Motor neuron (in vitro differentiated cells): ENCODE results near the gene COMMD4. TPM values are rescaled to one million over a fixed set of nuclear protein-coding genes. Genes with fewer than 3 reads are reported as not detected.
"Not testable (repeated sequence)": the region's sequence is repeated elsewhere in the genome, so short reads cannot be mapped to it uniquely, and the experiment has no call there.

Experiments
- ATAC-seq, 8 experiments: fragments of 200-7000 bp; cut with Tn5 transposase; replicated peaks in 6 of 8; 2 replicates each; pipeline ENCODE4 v1.8.0; 2021; ENCODE audit warnings: mild to moderate bottlenecking in 8 of 8, moderate library complexity in 8 of 8
- H3K27ac ChIP-seq, 2 donors: fragments of 250-450 bp; sonication (Bioruptor Pico); 2 replicates each; pipeline ENCODE4 v1.9.0; 2021; ENCODE audit warnings: antibody characterized with exemption in 2 of 2, mild to moderate bottlenecking in 2 of 2, moderate library complexity in 1 of 2
- H3K4me1 ChIP-seq, 2 donors: fragments of 250-450 bp; sonication (Bioruptor Pico); replicated peaks in 1 of 2; 2 replicates each; pipeline ENCODE4 v1.6.1; 2021; ENCODE audit warnings: antibody characterized with exemption in 2 of 2, mild to moderate bottlenecking in 2 of 2, moderate library complexity in 1 of 2
- H3K4me3 ChIP-seq, 5 donors: fragments of 250-450 bp; sonication (Bioruptor Pico); 2 replicates each; pipeline ENCODE4 v1.9.0; 2021; ENCODE audit warnings: antibody characterized with exemption in 5 of 5, mild to moderate bottlenecking in 5 of 5, moderate library complexity in 4 of 5
- WGBS, 10 experiments: fragments of 450-650 bp; shearing (Covaris generic); methylation state at CpG; one replicate each; pipeline ENCODE4 v1.0.0; 2022; 5-methylcytosine and 5-hydroxymethylcytosine counted together
- in situ Hi-C, 9 experiments: fragments of 400-800 bp; cut with MboI; loops; one replicate each; pipeline ENCODE4 v1.15.0; 2021; ENCODE audit warnings: low sequenced_read_pairs in 9 of 9, low pct_unique_long_range_greater_than_20kb in 2 of 9; ENCODE audit not compliant: unreplicated experiment in 9 of 9
- total RNA-seq, 8 experiments: library from RNA; unstranded; fragments of 300-600 nt; gene quantifications; 2 replicates each; pipeline versions ENCODE4 v1.2.3 to v1.2.4, GENCODE V29; 2022

COMMD4 gene
- total RNA-seq, 8 experiments from 2014 or later, result 17.6 to 93.3 (median 56.3) TPM

DNA sequence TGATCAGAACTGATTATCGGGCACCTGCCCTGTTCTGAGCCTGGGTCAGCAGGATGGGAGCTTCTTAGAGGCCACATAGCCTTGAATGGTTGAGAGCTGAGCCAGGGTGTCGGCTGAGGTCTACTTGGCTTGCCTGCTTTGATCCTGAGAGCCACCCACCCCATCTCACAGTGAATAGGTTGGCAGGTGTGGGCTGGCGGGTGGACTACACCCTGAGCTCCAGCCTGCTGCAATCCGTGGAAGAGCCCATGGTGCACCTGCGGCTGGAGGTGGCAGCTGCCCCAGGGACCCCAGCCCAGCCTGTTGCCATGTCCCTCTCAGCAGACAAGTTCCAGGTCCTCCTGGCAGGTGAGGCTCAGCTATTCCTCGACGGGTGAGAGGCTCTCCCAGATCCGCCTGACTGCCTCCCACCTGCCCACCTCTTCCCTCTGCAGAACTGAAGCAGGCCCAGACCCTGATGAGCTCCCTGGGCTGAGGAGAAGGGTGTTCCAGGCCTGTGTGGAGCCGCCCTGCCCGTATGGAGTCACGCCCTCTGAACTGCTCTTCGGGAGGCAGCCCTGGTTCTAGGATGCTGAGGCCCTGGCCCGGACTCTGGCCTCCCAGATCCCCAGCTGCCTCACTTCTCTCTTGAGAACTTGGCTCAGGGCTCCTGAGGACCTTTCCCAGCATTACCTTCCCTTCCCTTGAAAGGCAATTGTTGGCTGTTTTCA is 3.8 kb downstream of the COMMD4 start:
- Histone ChIP-seq H3K4me3 (no peak overlapping the region), H3K4me1 (peaks cover 6 to 7% of the 10 kb centered on the region in 2 donors), H3K27ac (no peak overlapping the region)
- in situ Hi-C loops, result no loop called here
- ATAC-seq, result no peak
- WGBS, 10 experiments, result 86 to 100% (median 100%) methylated on average over 1 to 8 of the region's 13 CpGs; no CpG with 5 or more reads in 4 of the 10 experiments

DNA sequence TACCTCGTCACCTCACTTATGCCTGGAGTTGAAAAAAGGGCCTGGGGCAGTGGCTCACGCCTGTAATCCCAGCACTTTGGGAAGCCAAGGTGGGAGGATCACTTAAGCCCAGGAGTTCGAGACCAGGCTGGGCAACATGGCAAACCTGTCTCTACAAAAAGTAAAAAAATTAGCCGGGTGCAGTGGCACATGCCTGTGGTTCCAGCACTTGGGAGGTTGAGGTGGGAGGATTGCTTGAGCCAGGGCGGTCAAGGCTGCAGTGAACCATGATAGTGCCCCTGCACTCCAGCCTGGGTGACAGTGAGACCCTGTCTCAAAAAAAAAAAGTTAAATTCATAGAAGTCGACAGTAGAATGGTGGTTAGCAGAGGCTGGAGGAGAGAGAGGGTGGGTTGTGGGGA is 6.4 kb downstream of the COMMD4 start:
- ATAC-seq, result no peak
- H3K4me3 ChIP-seq, result no peak overlapping the region
- H3K27ac ChIP-seq, result no peak overlapping the region
- H3K4me1 ChIP-seq, result no peaks in the 10 kb centered on the region
- in situ Hi-C loops, result no loop called here
- WGBS, 10 experiments, result 0 to 88% (median 80%) methylated on average over 1 to 5 of the region's 6 CpGs

DNA sequence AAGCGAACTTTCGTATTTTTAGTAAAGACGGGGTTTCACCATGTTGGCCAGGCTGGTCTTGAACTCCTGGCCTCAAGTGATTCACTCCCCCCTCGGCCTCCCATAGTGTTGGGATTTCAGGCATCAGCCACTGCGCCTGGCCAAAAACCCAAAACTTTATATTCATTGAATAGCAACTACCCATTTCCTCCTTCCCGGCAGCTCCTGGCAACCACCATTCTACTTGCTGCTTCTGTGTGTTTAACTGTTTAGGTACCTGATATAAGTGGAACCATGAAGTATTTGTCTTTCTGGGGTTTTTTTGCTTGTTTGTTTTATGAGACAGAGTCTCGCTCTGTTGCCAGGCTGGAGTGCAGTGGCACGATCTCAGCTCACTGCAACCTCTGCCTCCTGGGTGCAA is 8.1 kb downstream of the COMMD4 start:
- in situ Hi-C loops, H3K27ac ChIP-seq: not testable (repeated sequence)

DNA sequence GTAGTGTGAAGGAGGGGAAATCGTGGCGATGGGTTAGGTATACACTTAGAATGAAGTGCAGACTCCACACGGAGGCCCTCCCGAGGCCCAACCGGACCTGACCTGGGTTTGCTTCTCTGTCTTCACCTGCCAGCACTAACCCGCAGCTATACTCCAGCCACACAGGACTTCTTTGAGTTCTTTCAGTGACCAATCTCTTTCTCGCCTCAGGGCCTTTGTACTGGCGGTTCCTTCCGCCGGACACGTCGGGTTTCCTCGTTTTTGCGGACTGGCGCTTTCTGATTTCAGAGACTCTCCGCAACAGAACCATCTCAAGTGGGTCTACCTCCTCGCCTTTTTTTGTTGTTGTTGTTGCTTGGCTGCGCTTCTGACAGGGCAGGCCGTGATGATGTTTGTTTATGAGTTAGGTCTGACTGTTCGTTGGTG is 10.9 kb downstream of the COMMD4 start, which contains the start of gene NEIL1:
Gene NEIL1, plus strand, starts transcription at position 244 of the 426 bp plus-strand sequence. CDS start 1,867 bp downstream, outside the sequence.
- no peak for ATAC-seq
- in situ Hi-C loops, result no loop called here
- 0 to 80% (median 24%) methylated on average over 1 to 15 of the region's 20 CpGs; no CpG with 5 or more reads in 2 of the 10 experiments for WGBS, 10 experiments
- no peak within 1 kb of the TSS for H3K27ac ChIP-seq
- peak within 1 kb of the TSS; percentile 39 to 64 (median 50) for H3K4me3 ChIP-seq
- H3K4me1 ChIP-seq, result peaks cover 5 to 7% of the 10 kb centered on the region in 2 donors

More for the DNA sequence above, 8.1 kb downstream of the COMMD4 start:
- not testable (repeated sequence) for H3K4me1 ChIP-seq, H3K4me3 ChIP-seq, ATAC-seq
- 0 to 94% (median 49%) methylated on average over 1 to 7 of the region's 8 CpGs; no CpG with 5 or more reads in 3 of the 10 experiments for WGBS, 10 experiments

DNA sequence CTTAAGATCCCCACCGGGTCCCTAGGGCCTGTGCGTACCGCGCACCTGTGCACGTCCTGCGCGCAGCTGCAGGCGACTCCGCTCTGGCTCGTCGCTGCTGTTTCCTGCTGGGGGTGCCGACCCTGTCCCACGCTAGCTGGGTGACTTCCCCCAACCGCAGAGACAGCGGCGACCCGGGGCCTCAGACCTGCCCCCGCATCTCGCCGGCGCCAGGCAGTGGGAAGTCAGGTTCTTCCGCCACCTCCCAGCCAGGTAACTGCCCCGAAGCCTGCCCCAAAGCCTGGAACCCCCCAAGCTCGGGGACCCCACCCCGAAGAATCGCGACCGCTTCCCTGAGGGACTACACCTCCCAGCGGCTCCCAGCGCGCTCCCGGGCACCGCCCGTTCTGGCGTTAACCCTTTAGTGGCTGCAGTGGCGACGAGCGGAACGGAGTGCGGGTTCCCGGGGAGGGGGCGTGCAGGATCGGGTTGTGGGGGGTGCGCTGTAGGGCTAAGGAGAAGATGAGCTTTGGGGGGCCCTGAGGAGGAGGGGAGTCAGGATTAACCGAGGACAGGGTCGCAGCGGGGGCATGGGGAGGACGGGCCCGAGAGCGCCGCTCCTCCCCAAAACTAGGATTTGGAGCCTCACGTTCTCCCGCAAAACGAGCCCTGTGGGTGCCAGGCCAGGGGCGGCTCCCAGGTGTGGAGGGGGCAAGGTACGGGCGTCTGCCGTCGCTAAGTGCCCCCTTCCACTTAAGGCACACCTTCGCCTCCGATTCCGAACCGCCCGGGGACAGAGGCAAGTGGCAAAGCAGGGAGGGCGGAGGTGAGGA is 11.6 kb downstream of the COMMD4 start:
- Histone ChIP-seq H3K27ac (no peak overlapping the region), H3K4me3 (peak overlapping the region; percentile 39 to 64 (median 50)), H3K4me1 (peaks cover 5 to 7% of the 10 kb centered on the region in 2 donors)
- in situ Hi-C loops, result no loop called here
- ATAC-seq, result peak; percentile 49 to 77 (median 68)
- WGBS, 10 experiments, result 0 to 6% (median 4%) methylated on average over 1 to 14 of the region's 65 CpGs; no CpG with 5 or more reads in 7 of the 10 experiments

- Histone ChIP-seq H3K27ac (no peak overlapping the region), H3K4me3 (peak overlapping the region; percentile 39 to 64 (median 50)), H3K4me1 (peaks cover 5 to 7% of the 10 kb centered on the region in 2 donors)
- ATAC-seq, result peak; percentile 17 to 56 (median 48)
- in situ Hi-C loops, result no loop called here
- WGBS, 10 experiments, result 10 to 17% methylated on average over 2 of the region's 45 CpGs; no CpG with 5 or more reads in 8 of the 10 experiments
These were observed 12.2 kb downstream of the COMMD4 start for GRCh38 chr15:75348034-75348561.

- in situ Hi-C loops, result no loop called here
- Histone ChIP-seq H3K4me1 (peaks cover 5 to 7% of the 10 kb centered on the region in 2 donors), H3K4me3 (peak overlapping the region; percentile 39 to 64 (median 50)), H3K27ac (no peak overlapping the region)
- ATAC-seq, result peak in 5 of 8 experiments; percentile 5 to 36 (median 18)
- WGBS, 10 experiments, result 0 to 100% (median 43%) methylated on average over 1 to 13 of the region's 46 CpGs; no CpG with 5 or more reads in 3 of the 10 experiments
These were observed 12.9 kb downstream of the COMMD4 start for GRCh38 chr15:75348562-75349350.

DNA sequence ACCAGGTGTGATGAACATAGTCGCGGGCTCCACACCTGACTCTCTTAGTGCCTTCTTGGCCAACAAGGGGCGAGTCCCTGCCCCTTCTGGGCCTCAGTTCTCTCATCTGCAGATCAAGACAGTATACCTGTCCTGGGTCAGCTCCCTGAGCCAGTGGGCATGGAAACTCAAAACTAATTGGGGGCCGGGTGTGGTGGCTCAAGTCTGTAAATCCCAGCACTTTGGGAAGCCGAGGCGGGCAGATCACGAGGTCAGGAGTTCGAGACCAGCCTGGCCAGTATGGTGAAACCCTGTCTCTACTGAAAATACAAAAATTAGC is 13.4 kb downstream of the COMMD4 start:
- ATAC-seq, H3K4me1 ChIP-seq, in situ Hi-C loops, H3K27ac ChIP-seq, H3K4me3 ChIP-seq: not testable (repeated sequence)
- WGBS, 10 experiments, result 80 to 100% (median 100%) methylated on average over 1 to 2 of the region's 8 CpGs; no CpG with 5 or more reads in 6 of the 10 experiments

GRCh38 chr15:75349851-75350588 is 14.2 kb downstream of the COMMD4 start:
- in situ Hi-C loops, result no loop called here
- no peak for ATAC-seq
- Histone ChIP-seq H3K4me3 (no peak overlapping the region), H3K27ac (no peak overlapping the region), H3K4me1 (peaks cover 5 to 7% of the 10 kb centered on the region in 2 donors)
- WGBS, 10 experiments, result 20 to 90% (median 79%) methylated on average over 1 to 5 of the region's 9 CpGs; no CpG with 5 or more reads in 3 of the 10 experiments

- in situ Hi-C loops, result no loop called here
- ATAC-seq, result no peak
- Histone ChIP-seq H3K27ac (no peak overlapping the region), H3K4me1 (peaks cover 5 to 7% of the 10 kb centered on the region in 2 donors), H3K4me3 (no peak overlapping the region)
- 40 to 100% (median 100%) methylated on average over 1 to 5 of the region's 7 CpGs; no CpG with 5 or more reads in 3 of the 10 experiments for WGBS, 10 experiments
These were observed 14.9 kb downstream of the COMMD4 start for GRCh38 chr15:75350601-75351361.
